Stimulated activated CD4-positive, alpha-beta T cell treated with anti-CD3 and anti-CD28 coated beads, Interleukin-1b, Interleukin-23, amount 100 ng/mL, for 4 hours (primary cell): Measurements from ENCODE around the gene CTRB1.
"Not testable (repeated sequence)": the region's sequence is repeated elsewhere in the genome, so short reads cannot be mapped to it uniquely, and the experiment has no call there.

Experiments
- DNase-seq, 2 donors: peaks; one replicate each; pipeline ENCODE4 v3.0.0-alpha.2; 2020; ENCODE audit warnings: low read depth in 2 of 2

The CTRB1 gene

GRCh38 chr16:75240633-75241032 is 21.8 kb downstream of the CTRB1 start:
- not testable (repeated sequence) for DNase-seq

GRCh38 chr16:75241412-75241811 is 22.6 kb downstream of the CTRB1 start:
- DNase-seq = no peak

GRCh38 chr16:75241955-75242354 is 23.2 kb downstream of the CTRB1 start:
- no peak for DNase-seq

GRCh38 chr16:75242436-75243078 is 23.8 kb downstream of the CTRB1 start:
- DNase-seq = not testable (repeated sequence)

GRCh38 chr16:75243667-75244224 is 25.0 kb downstream of the CTRB1 start:
- no peak for DNase-seq

- DNase-seq = no peak
These were observed 25.5 kb downstream of the CTRB1 start for GRCh38 chr16:75244225-75244809.

- DNase-seq = no peak
These were observed 26.3 kb downstream of the CTRB1 start for GRCh38 chr16:75244844-75245758.

GRCh38 chr16:75246504-75247205 is 27.9 kb downstream of the CTRB1 start:
- DNase-seq = no peak

- DNase-seq = no peak
These were observed 28.5 kb downstream of the CTRB1 start for GRCh38 chr16:75247249-75247648.

- no peak for DNase-seq
These were observed 29.4 kb downstream of the CTRB1 start for GRCh38 chr16:75248142-75248535.

- no peak for DNase-seq
These were observed 30.0 kb downstream of the CTRB1 start for GRCh38 chr16:75248536-75249380.

- DNase-seq = no peak
These were observed 30.7 kb downstream of the CTRB1 start for GRCh38 chr16:75249441-75249840.

- no peak for DNase-seq
These were observed 31.5 kb downstream of the CTRB1 start for GRCh38 chr16:75250089-75250808.

GRCh38 chr16:75250809-75251279 is 32.1 kb downstream of the CTRB1 start:
- DNase-seq = no peak

- peak in 1 of 2 donors; percentile 28 for DNase-seq
These were observed 32.7 kb downstream of the CTRB1 start, which contains the start of gene BCAR1 for GRCh38 chr16:75251280-75252048. Gene BCAR1, minus strand, starts transcription at chr16:75251624. Its CDS starts 142 bp downstream, at chr16:75251482.

GRCh38 chr16:75252049-75252864 is 33.5 kb downstream of the CTRB1 start:
- DNase-seq = no peak

- no peak for DNase-seq
These were observed 34.4 kb downstream of the CTRB1 start for GRCh38 chr16:75252946-75253911.
